ENCODE measurements around the gene STK4.

The STK4 gene

DNA sequence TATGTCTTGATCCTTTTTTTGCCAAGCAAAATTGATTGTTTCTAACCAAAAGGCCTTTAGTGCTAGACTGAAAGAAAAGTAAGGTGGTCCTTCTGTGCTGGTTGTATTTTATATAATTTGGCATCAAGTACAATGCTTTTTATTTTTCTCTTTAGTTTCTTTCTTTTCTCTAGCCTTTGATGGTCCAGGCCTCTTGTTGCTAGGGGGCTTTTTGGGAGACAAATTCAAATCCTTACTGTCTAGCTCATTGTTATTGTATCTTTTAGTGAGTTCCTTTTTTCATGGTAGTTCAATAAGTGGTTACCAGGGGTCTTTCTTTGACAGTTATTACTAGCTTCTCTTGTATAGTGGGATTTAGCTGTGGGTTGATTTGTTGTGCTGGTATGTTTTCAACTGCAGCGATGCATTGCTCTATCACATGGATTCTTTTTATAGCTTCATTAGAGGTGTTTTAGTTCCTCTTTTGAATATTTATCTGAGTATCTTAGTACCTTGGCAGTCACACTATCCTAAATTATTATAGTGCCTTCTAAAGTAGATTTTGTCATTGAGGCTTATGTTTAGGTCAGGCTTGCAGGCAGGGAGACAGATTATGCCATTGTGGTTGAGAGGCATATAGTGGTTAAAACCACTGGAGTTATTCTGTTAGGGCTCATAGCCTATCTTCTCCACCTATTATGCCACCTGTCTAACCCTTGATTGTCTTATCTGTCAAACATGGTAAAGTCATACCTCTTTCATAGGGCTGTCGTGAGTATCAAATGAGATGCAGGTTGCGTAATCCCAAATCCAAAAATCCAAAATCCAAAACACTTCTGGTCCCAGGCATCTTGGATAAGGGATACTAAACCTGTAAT is 85.1 kb downstream of the STK4 start:
- DNase-seq (ENCODE audit: low read depth): no peak
- TF ChIP-seq, protein P1, sequence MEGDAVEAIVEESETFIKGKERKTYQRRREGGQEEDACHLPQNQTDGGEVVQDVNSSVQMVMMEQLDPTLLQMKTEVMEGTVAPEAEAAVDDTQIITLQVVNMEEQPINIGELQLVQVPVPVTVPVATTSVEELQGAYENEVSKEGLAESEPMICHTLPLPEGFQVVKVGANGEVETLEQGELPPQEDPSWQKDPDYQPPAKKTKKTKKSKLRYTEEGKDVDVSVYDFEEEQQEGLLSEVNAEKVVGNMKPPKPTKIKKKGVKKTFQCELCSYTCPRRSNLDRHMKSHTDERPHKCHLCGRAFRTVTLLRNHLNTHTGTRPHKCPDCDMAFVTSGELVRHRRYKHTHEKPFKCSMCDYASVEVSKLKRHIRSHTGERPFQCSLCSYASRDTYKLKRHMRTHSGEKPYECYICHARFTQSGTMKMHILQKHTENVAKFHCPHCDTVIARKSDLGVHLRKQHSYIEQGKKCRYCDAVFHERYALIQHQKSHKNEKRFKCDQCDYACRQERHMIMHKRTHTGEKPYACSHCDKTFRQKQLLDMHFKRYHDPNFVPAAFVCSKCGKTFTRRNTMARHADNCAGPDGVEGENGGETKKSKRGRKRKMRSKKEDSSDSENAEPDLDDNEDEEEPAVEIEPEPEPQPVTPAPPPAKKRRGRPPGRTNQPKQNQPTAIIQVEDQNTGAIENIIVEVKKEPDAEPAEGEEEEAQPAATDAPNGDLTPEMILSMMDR (conservative IDR thresholded peaks at IDR 0.05; ENCODE audit: low read depth, low read length): no peak
- no peak overlapping the region for H3K4me3 ChIP-seq (ENCODE audit: low read depth, low read length)

DNA sequence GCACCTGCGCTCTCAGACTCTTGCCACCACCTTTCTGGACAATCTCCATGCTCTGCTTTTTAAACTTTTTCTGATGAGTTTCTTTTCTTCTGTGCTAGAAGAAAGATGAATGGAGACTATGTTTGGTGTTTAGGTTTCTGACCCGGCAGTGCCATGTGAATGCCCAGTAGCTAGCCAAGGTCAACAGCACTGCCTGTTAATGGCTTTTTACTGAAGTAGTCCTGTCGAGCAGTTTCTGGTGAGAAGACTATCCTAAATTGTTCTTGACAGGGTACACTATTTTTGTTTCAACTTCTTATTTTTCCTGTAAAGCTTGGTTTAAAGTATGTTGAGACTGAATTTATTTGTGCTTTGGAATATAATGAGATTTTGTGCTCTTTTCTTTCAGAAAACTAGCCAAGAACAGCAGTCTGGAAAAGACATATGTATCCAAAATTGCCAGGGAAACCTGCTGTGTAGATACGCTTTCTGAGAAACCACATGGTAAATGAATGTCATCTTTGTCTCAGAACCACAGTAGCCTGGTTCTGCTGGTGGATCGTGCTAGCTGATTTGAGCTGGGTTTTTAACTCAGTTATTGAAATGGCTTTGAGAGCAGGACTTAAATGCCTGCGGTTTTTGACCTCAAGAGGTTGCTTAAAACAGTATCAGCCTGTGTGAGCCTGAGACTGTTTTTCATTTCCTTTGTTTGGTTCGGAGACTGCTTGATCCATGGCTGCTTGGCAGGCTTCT is 86.6 kb downstream of the STK4 start:
- TF ChIP-seq, protein P1 (conservative IDR thresholded peaks at IDR 0.05; ENCODE audit: low read depth, low read length): no peak
- DNase-seq (ENCODE audit: low read depth): peak; percentile 88
- no peak overlapping the region for H3K4me3 ChIP-seq (ENCODE audit: low read depth, low read length)

DNA sequence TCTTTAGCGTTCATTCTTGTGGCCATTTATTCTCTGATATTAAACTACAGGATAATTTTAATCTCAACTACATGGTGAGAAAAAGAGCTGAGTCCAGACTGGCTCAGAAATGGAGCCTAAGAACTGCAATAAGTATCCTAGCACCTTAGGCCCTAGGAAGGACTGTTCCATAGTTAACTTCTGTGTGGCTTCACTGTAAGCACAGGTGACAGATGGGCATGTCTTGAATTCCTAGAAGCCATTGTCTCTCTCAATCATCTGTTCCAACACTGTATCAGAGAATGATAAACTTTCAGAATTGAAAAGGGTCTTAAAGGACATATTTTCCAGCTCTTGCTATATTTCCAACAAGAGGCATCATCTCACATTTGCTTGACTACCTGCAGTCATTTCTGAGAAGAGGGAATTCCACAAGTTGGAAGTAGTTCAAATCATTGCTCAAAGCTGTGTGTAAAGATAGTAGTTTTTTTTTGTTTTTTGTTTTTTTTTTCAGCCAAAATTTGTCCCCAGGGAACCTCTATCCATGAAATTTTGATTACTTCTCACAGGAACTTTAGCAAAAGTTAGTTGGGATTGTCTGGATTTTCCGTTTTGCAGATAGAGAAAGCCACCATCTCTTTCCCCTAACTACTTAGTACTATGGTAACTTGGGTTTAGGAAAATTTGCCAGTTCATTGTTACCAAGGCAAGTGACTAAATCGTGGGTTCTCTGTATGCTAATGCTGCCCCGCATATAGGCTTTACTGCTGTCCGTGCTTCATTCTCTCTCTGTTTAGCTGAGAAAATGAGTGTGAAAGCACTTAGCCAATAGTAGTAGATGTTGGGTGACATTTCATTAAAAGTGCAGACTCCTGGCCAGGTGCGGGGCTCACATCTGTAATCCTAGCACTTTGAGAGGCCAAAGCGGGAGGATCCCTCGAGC is 87.4 kb downstream of the STK4 start:
- DNase-seq (ENCODE audit: low read depth): no peak
- H3K4me3 ChIP-seq (ENCODE audit: low read depth, low read length): no peak overlapping the region

GRCh38 chr20:45055056-45055455 is 88.7 kb downstream of the STK4 start:
- TF ChIP-seq, protein P1 (conservative IDR thresholded peaks at IDR 0.05; ENCODE audit: low read depth, low read length): no peak
- DNase-seq (ENCODE audit: low read depth): no peak
- H3K4me3 ChIP-seq (ENCODE audit: low read depth, low read length): no peak overlapping the region

More for the DNA sequence above, 87.4 kb downstream of the STK4 start:
- TF ChIP-seq, protein P1 (conservative IDR thresholded peaks at IDR 0.05; ENCODE audit: low read depth, low read length): no peak

DNA sequence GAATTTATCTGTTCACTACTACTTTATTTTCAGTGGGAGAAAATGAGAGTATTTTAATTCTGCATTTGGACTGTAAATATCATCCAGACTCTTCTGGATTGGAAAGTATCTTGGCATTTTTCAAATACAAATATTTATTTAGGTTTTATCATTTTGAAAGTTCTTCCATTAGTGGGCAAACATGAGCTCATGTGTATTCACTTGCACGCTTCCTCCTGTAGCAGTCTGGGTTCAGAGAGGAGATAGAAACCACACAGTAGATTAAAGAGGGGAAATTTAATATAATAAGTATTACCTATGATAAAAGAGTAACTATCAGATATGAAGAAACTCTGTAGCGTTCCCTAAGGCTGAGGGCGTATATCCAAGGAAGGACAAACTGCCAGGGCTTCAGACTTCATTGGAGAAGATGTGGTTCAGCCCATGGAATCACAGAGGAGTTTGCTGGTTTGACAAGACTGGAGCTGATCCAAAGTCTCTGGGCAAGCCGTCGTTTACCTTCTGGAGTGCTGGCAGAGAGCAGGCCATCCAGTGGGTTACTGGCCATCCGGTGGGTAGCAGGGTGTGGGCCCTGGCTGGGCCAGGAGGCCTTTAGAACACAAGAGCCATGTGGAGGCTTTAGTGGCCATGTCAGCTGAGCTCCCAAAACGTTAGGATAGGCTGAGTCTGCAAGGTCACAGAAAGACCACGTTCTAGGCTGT is 90.3 kb downstream of the STK4 start:
- TF ChIP-seq, protein P1 (conservative IDR thresholded peaks at IDR 0.05; ENCODE audit: low read depth, low read length): no peak
- DNase-seq (ENCODE audit: low read depth): no peak
- no peak overlapping the region for H3K4me3 ChIP-seq (ENCODE audit: low read depth, low read length)

DNA sequence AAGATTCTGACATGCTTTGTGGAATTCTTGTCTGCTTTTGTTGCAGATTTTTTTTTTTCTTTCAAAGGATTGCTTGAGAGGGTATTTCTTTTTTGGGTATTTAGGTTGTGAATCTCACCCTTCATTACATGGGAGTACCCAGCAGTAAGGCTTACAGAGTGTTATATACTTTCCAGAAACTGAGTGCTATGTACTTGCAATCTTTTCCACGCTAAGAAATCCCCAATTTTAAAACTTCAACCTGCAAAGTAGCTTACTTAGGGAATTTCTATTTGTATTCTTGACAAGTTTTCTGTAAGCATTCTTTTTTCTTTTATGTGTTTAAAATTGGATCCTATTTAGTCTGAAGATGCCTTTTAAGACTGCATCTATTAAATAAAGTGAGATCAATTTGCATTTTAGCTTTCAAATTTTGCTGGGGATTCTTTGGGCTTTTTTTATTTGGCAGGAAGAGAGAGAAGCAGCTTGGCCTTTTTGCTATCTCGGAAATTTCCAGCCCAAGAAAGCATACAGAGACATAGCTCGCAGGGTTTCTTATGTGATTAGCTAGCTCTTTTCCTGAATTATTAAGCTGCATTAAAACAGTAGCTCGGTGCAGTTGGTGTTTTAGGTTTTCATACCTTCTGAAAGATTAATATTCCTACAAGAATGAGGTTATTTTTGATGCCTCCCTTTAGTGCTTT is 92.0 kb downstream of the STK4 start:
- TF ChIP-seq, protein P1 (conservative IDR thresholded peaks at IDR 0.05; ENCODE audit: low read depth, low read length): no peak
- no peak overlapping the region for H3K4me3 ChIP-seq (ENCODE audit: low read depth, low read length)
- DNase-seq (ENCODE audit: low read depth): no peak

All from choroid plexus epithelial cell (primary cell).